Stimulated activated CD4-positive, alpha-beta T cell treated with anti-CD3 and anti-CD28 coated beads, TNF-alpha, amount 100 ng/mL, for 48 hours (primary cell): ENCODE results near the gene TSPAN33.
"Not testable (repeated sequence)": the region's sequence is repeated elsewhere in the genome, so short reads cannot be mapped to it uniquely, and the experiment has no call there.

Source experiments
- DNase-seq, 3 donors: peaks; one replicate each; pipeline ENCODE4 v3.0.0-alpha.2; 2020; ENCODE audit warnings: low read depth in 3 of 3

The TSPAN33 gene

GRCh38 chr7:129209067-129209926 is 64.8 kb downstream of the TSPAN33 start:
- no peak for DNase-seq

DNA sequence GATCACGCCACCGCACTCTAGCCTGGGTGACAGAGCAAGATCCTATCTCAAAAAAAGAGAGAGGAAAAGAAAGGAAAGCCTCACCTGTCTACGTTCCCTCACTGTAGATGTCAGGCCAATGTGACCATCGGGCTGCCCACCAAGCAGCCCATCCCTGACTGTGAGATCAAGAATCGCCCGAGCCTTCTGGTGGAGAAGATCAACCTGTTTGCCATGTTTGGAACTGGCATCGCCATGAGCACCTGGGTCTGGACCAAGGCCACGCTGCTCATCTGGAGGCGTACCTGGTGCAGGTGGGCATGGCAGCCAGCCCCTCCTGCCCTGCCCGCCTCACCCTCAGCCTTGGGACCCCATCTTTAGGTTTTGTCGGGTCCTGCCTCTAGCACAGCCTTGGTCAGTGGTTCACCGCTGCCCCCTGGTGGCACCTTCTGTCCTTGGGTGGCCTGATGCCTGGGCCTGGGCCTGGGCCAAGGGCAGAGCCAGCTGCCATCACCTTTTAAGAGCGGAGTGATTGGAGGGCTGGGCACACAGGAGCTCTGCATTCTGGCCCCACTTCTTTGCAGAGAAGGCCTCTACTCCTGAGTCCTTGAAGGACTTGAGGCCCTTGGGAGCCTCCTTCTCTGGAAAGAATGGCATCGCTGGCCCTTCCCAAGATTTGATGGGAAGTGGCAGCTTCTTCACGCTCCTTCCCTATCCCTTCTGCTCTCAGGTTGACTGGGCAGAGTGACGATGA is 65.9 kb downstream of the TSPAN33 start:
- peak; percentile 53 to 66 (median 66) for DNase-seq

DNA sequence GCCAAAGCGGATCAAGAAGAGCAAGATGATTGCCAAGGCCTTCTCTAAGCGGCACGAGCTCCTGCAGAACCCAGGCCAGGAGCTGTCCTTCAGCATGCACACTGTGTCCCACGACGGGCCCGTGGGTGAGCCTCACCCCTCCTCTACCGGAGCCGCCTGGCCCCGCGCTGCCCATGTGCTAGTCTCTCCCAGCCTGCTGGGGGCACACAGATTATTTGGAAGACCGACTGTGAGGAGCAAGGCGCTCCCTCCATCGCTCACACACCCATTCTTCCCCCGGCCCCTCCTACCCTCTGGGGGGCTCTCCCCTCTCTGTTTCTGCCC is 66.4 kb downstream of the TSPAN33 start:
- no peak for DNase-seq

DNA sequence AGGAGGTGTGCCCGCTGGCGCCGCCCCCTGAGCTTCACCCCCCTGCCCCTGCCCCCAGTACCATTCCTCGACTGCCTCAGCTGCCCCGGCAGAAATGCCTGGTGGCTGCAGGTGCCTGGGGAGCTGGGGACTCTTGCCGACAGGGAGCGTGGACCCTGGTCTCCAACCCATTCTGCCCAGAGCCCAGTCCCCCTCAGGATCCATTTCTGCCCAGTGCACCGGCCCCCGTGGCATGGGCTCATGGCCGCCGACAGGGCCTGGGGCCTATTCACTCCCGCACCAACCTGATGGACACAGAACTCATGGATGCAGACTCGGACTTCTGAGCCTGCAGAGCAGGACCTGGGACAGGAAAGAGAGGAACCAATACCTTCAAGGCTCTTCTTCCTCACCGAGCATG is 67.6 kb downstream of the TSPAN33 start:
- DNase-seq, result no peak

DNA sequence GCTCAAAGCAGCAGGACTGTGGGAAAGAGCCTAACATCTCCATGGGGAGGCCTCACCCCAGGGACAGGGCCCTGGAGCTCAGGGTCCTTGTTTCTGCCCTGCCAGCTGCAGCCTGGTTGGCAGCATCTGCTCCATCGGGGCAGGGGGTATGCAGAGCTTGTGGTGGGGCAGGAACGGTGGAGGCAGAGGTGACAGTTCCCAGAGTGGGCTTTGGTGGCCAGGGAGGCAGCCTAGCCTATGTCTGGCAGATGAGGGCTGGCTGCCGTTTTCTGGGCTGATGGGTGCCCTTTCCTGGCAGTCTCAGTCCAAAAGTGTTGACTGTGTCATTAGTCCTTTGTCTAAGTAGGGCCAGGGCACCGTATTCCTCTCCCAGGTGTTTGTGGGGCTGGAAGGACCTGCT is 68.1 kb downstream of the TSPAN33 start:
- DNase-seq, result no peak

- no peak for DNase-seq
Measured at GRCh38 chr7:129213828-129214227, 69.3 kb downstream of the TSPAN33 start.

- DNase-seq, result not testable (repeated sequence)
Measured at GRCh38 chr7:129215691-129216090, 71.2 kb downstream of the TSPAN33 start.

DNA sequence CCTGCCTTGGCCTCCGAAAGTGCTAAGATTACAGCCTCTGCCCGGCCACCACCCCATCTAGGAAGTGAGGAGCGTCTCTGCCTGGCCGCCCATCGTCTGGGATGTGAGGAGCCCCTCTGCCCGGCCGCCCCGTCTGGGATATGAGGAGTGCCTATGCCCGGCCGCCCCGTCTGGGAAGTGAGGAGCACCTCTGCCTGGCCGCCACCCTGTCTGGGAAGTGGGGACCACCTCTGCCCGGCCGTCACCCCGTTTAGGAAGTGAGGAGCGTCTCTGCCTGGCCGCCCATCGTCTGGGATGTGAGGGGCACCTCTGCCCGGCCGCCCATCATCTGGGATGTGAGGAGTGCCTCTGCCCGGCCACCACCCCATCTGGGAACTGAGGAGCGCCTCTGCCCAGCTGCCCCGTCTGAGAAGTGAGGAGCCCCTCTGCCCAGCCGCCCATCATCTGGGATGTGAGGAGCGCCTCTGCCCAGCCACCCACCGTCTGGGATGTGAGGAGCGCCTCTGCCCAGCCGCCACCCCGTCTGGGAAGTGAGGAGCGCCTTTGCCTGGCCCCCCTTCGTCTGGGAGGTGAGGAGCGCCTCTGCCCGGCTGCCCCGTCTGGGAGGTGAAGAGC is 71.7 kb downstream of the TSPAN33 start:
- not testable (repeated sequence) for DNase-seq

DNA sequence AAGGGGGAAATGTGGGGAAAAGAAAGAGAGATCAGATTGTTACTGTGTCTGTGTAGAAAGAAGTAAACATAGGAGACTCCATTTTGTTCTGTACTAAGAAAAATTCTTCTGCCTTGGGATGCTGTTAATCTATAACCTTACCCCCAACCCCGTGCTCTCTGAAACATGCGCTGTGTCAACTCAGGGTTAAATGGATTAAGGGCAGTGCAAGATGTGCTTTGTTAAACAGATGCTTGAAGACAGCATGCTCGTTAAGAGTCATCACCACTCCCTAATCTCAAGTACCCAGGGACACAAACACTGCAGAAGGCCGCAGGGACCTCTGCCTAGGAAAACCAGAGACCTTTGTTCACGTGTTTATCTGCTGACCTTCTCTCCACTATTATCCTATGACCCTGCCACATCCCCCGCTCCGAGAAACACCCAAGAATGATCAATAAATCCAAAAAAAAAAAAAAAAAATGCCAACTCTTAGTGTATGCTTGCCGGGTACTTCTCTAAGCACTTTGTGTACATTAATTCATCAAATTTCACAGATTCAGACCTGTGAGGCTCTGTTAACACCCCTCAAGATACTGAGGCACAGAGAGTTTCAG is 72.4 kb downstream of the TSPAN33 start:
- DNase-seq, result not testable (repeated sequence)

GRCh38 chr7:129218514-129219062 is 74.1 kb downstream of the TSPAN33 start:
- peak; percentile 60 to 77 (median 62) for DNase-seq

DNA sequence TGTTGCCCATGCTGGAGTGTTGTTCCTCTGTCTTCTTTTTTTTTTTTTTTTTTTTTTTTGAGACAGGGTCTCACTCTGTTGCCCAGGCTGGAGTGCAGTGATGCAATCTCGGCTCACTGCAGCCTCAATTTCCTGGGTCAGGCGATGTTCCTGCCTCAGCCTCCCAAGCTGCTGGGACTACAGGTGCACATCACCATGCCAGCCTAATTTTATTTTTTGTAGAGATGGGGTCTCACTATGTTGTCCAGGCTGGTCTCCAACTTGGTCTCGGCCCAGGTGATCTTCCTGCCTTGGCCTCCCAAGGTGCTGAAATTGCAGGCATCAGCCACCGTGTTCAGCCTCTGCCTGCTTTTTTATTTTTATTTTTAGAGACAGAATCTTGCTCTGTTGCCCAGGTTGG is 74.7 kb downstream of the TSPAN33 start:
- not testable (repeated sequence) for DNase-seq
